ENCODE results near the gene TGIF1.
A peak's percentile ranks its signal among the peaks of the same experiment; 100 is the strongest.
"Not testable (repeated sequence)": the region's sequence is repeated elsewhere in the genome, so short reads cannot be mapped to it uniquely, and the experiment has no call there.

Gene TGIF1

GRCh38 chr18:3457261-3457724 is 7.3 kb downstream of the TGIF1 start:
- no peak for DNase-seq

GRCh38 chr18:3458378-3458777 is 8.4 kb downstream of the TGIF1 start:
- DNase-seq = no peak

GRCh38 chr18:3458952-3459853 is 9.2 kb downstream of the TGIF1 start:
- no peak for DNase-seq

- no peak for DNase-seq
Measured at GRCh38 chr18:3460823-3461398, 10.9 kb downstream of the TGIF1 start.

GRCh38 chr18:3461704-3462103 is 11.7 kb downstream of the TGIF1 start:
- no peak for DNase-seq

- no peak for DNase-seq
Measured at GRCh38 chr18:3463051-3463450, 13.1 kb downstream of the TGIF1 start.

- no peak for DNase-seq
Measured at GRCh38 chr18:3466045-3466444, 16.1 kb downstream of the TGIF1 start.

- DNase-seq = no peak
Measured at GRCh38 chr18:3466872-3467271, 16.9 kb downstream of the TGIF1 start.

- DNase-seq = no peak
Measured at GRCh38 chr18:3468066-3468705, 18.2 kb downstream of the TGIF1 start.

- no peak for DNase-seq
Measured at GRCh38 chr18:3468833-3469232, 18.9 kb downstream of the TGIF1 start.

GRCh38 chr18:3471141-3471648 is 21.2 kb downstream of the TGIF1 start:
- no peak for DNase-seq

- not testable (repeated sequence) for DNase-seq
Measured at GRCh38 chr18:3472121-3472520, 22.1 kb downstream of the TGIF1 start.

GRCh38 chr18:3472681-3473544 is 22.9 kb downstream of the TGIF1 start:
- DNase-seq = no peak

- DNase-seq = no peak
Measured at GRCh38 chr18:3478262-3478978, 28.4 kb downstream of the TGIF1 start.

- DNase-seq = no peak
Measured at GRCh38 chr18:3479978-3480509, 30.1 kb downstream of the TGIF1 start.

GRCh38 chr18:3480827-3481573 is 31.0 kb downstream of the TGIF1 start:
- DNase-seq = no peak

GRCh38 chr18:3481696-3482210 is 31.8 kb downstream of the TGIF1 start:
- peak; percentile 27 to 70 for DNase-seq

GRCh38 chr18:3482258-3482657 is 32.3 kb downstream of the TGIF1 start:
- no peak for DNase-seq

- DNase-seq = no peak
Measured at GRCh38 chr18:3485153-3486149, 35.5 kb downstream of the TGIF1 start.

Data from NCI-H524 (cell line).